Uterus (tissue), 4 donors: ENCODE measurements around the gene EPB41L2. TPM values are rescaled to one million over a fixed set of nuclear protein-coding genes. Genes with fewer than 3 reads are reported as not detected.

ENCODE experiments used
- DNase-seq, 2 donors: peaks; one replicate each; pipeline ENCODE4 v3.0.0-alpha.2; 2019 to 2020
- H3K27ac ChIP-seq, 2 donors: fragments of 200-600 bp; sonication (generic); 1 replicate in 1 of 2; 2 replicates in 1 of 2; pipeline ENCODE4 v1.5.1; 2016 to 2018
- H3K27me3 ChIP-seq, 2 donors: fragments of 200-600 bp; sonication (generic); one replicate each; pipeline ENCODE4 v1.5.1; 2018 to 2019; ENCODE audit warnings: control low read depth in 1 of 2
- H3K36me3 ChIP-seq, 2 donors: fragments of 200-600 bp; sonication (generic); one replicate each; pipeline ENCODE4 v1.5.1; 2019; ENCODE audit warnings: control low read depth in 1 of 2
- H3K4me1 ChIP-seq, 2 donors: fragments of 200-600 bp; sonication (generic); one replicate each; pipeline ENCODE4 v1.5.1; 2018 to 2019; ENCODE audit warnings: control low read depth in 1 of 2
- H3K4me3 ChIP-seq, 2 donors: fragments of 200-600 bp; sonication (generic); 1 replicate in 1 of 2; 2 replicates in 1 of 2; pipeline ENCODE4 v1.5.1; 2018 to 2019; ENCODE audit warnings: mild to moderate bottlenecking in 1 of 2
- H3K9me3 ChIP-seq, 2 donors: fragments of 200-600 bp; sonication (generic); one replicate each; pipeline ENCODE4 v1.5.1; 2019; ENCODE audit warnings: control low read depth in 1 of 2
- POLR2A ChIP-seq, 2 donors: fragments of 450-650 bp; IDR thresholded peaks; one replicate each; pipeline ENCODE4 v1.6.1; 2016; ENCODE audit warnings: antibody characterized with exemption in 2 of 2, mild to moderate bottlenecking in 1 of 2, moderate library complexity in 1 of 2
- intact Hi-C: fragments of 100-400 bp; cut with DNase I; formaldehyde crosslinking; loops from one replicate; pipeline ENCODE4 v1.15.1; 2023; ENCODE audit warnings: low total_unique reads
- total RNA-seq, 4 donors: library from RNA; depleted of rRNA in 3 of 4; stranded (reverse); fragments of >200 nt in 3 of 4; gene quantifications; one replicate each; pipeline versions ENCODE4 v1.1.0 to v1.2.4, GENCODE V29; 2014 to 2023
- TF ChIP-seq, protein P1 (sequence below), 4 experiments: fragments of 200-600 bp in 2 of 4; fragments of 450-650 bp in 2 of 4; sonication (generic) in 2 of 4; IDR thresholded peaks; one replicate each; pipeline ENCODE4 v1.5.1; 2016 to 2019; ENCODE audit warnings: antibody characterized with exemption in 4 of 4, mild to moderate bottlenecking in 2 of 4, moderate library complexity in 1 of 4
- donor health status: DM: yes; HTN: yes; CAD: no.

The EPB41L2 gene
- total RNA-seq, 4 donors from 2014 or later = 72.5 to 237 (median 148) TPM

DNA sequence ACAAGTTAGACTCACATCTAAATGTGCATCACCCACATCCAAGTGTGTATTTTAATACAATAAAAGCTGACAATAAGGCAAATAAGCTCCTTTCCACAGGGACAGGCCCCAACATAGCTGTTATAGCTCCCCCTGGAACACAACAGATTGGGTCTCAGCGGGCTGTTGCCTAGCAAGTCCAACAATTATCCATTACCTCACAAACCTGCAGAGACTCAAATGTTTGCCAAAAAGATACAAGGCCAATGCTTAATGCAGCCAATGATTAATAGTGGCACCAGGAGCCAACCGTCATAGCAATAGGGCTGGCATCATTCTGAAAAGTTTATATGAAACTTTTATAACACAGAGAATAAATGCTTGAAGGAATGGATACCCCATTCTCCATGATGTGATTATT lies 35.7 kb downstream of the EPB41L2 start:
- no peaks in the 10 kb centered on the region for H3K27me3 ChIP-seq
- no peaks in the 10 kb centered on the region for H3K9me3 ChIP-seq
- no peak overlapping the region for H3K4me3 ChIP-seq
- H3K36me3 ChIP-seq = no peaks in the 10 kb centered on the region
- H3K4me1 ChIP-seq = no peaks in the 10 kb centered on the region
- DNase-seq = no peak
- intact Hi-C loops = no loop called here
- no peak overlapping the region for H3K27ac ChIP-seq
- TF ChIP-seq, protein P1, sequence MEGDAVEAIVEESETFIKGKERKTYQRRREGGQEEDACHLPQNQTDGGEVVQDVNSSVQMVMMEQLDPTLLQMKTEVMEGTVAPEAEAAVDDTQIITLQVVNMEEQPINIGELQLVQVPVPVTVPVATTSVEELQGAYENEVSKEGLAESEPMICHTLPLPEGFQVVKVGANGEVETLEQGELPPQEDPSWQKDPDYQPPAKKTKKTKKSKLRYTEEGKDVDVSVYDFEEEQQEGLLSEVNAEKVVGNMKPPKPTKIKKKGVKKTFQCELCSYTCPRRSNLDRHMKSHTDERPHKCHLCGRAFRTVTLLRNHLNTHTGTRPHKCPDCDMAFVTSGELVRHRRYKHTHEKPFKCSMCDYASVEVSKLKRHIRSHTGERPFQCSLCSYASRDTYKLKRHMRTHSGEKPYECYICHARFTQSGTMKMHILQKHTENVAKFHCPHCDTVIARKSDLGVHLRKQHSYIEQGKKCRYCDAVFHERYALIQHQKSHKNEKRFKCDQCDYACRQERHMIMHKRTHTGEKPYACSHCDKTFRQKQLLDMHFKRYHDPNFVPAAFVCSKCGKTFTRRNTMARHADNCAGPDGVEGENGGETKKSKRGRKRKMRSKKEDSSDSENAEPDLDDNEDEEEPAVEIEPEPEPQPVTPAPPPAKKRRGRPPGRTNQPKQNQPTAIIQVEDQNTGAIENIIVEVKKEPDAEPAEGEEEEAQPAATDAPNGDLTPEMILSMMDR (IDR thresholded peaks at IDR 0.05) = no peak
- no peak for TF ChIP-seq POLR2A (IDR thresholded peaks at IDR 0.05)

DNA sequence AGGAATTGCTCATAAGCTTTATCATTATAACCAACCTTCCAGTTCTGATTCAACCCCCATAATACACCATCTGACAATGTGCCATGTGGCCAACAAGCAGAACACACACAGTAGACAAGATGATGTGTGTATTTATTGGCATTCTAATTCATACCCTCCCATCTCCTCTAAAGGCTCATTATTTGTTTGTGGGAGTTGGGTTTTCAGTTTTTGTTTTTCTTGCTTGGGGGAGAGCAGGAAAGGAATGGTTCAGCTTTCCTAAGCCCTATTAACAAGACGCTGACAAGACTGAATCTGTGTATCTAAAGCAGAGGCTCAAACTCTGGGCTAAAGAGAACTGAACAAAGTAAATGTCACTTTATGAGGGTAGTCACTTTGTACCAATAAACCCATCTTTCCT lies 36.8 kb downstream of the EPB41L2 start:
- no peak overlapping the region for H3K27ac ChIP-seq
- DNase-seq = no peak
- H3K4me1 ChIP-seq = no peaks in the 10 kb centered on the region
- TF ChIP-seq, protein P1 (IDR thresholded peaks at IDR 0.05) = no peak
- TF ChIP-seq POLR2A (IDR thresholded peaks at IDR 0.05) = no peak
- intact Hi-C loops = no loop called here
- no peaks in the 10 kb centered on the region for H3K9me3 ChIP-seq
- no peaks in the 10 kb centered on the region for H3K27me3 ChIP-seq
- no peak overlapping the region for H3K4me3 ChIP-seq
- H3K36me3 ChIP-seq = no peaks in the 10 kb centered on the region

DNA sequence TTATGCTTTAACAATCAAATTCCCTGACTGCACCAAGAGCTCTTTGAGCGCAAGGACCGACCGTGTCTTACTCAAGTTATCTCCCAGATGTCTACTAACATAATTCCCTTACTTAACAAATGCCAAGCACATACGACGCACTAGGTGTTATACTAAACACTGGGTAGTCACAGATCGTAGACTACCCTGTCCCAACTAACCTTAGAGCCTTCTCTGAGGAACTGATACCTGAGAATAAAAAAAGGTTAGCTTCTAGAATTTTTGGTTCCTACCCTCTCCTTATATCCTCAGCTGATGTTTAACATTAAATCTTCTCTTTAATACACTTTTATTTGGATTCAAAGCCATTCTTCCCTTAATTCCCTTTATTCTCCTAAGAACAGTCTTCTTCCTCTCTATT lies 38.5 kb downstream of the EPB41L2 start:
- H3K4me3 ChIP-seq = no peak overlapping the region
- H3K4me1 ChIP-seq = no peaks in the 10 kb centered on the region
- DNase-seq = no peak
- no peak for TF ChIP-seq POLR2A (IDR thresholded peaks at IDR 0.05)
- TF ChIP-seq, protein P1 (IDR thresholded peaks at IDR 0.05) = no peak
- H3K27me3 ChIP-seq = no peaks in the 10 kb centered on the region
- no peaks in the 10 kb centered on the region for H3K36me3 ChIP-seq
- H3K9me3 ChIP-seq = no peaks in the 10 kb centered on the region
- intact Hi-C loops = no loop called here
- no peak overlapping the region for H3K27ac ChIP-seq

DNA sequence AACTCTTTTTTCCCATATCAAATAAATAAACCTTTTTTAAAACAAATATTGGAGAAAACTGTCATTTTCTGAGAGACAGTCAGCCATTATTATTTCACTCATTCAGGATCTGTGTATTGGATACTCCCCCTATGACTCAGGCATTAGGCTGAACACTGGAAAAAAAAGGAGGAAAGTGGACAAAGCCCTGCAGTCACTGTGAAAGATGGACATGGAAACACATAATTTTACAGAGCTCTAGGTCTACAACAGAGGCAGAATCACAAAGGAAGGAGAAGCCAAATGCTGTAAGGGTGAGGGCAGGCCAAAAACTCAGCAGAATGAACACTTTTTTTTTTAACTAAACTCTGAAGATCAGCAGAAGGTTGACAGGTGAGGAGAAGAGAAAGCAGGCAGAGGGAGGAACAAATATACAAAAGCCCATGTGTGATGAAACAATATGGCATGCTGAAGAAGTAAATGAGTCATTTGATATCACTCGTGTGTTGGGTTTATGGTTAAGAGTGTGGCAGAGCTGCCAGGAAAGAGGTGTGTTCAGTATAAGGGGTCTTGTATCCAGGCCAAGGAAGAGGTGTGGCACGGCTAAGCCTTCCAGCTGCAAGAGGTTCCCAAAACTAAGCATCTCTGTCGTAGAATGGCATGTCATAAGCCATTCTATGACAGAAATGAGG lies 39.1 kb downstream of the EPB41L2 start:
- Histone ChIP-seq H3K4me3 (no peak overlapping the region), H3K4me1 (no peaks in the 10 kb centered on the region), H3K27me3 (no peaks in the 10 kb centered on the region), H3K27ac (no peak overlapping the region), H3K36me3 (no peaks in the 10 kb centered on the region), H3K9me3 (no peaks in the 10 kb centered on the region)
- no peak for TF ChIP-seq POLR2A (IDR thresholded peaks at IDR 0.05)
- TF ChIP-seq, protein P1 (IDR thresholded peaks at IDR 0.05) = no peak
- intact Hi-C loops = no loop called here
- DNase-seq = no peak

DNA sequence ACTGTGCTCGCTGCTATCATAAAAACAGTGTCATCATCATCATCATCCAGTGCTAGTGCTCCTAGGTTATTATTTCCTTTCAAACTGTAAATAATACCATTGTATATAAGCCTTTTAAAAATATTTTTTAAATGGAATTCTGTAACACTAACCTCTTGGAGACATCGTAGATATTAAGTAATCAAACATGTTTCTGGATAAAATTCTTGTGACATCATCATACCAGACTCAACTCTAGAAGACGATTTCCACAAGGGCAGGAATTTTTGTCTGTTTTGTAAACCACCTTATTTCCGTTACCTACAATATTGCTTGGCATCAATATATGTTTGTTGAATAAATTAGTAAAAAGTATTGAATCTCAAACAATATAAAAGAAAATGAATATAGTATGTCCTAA lies 40.4 kb downstream of the EPB41L2 start:
- H3K4me3 ChIP-seq = no peak overlapping the region
- intact Hi-C loops = no loop called here
- H3K27me3 ChIP-seq = no peaks in the 10 kb centered on the region
- no peak overlapping the region for H3K27ac ChIP-seq
- H3K9me3 ChIP-seq = no peaks in the 10 kb centered on the region
- H3K36me3 ChIP-seq = no peaks in the 10 kb centered on the region
- no peak for TF ChIP-seq POLR2A (IDR thresholded peaks at IDR 0.05)
- TF ChIP-seq, protein P1 (IDR thresholded peaks at IDR 0.05) = no peak
- no peaks in the 10 kb centered on the region for H3K4me1 ChIP-seq
- no peak for DNase-seq
